Neural progenitor cell (in vitro differentiated cells): ENCODE results near the gene CNN2.

Experiments
- EZH2phosphoT487 ChIP-seq: fragments of 200-600 bp; sonication (generic); IDR thresholded peaks from 2 replicates; pipeline ENCODE4 v1.6.1; 2017; ENCODE audit warnings: antibody characterized with exemption
- TF ChIP-seq, protein P1 (sequence below): fragments of 200-600 bp; sonication (generic); IDR thresholded peaks from 2 replicates; pipeline ENCODE4 v1.5.1; 2017; ENCODE audit warnings: antibody characterized with exemption, mild to moderate bottlenecking

DNA sequence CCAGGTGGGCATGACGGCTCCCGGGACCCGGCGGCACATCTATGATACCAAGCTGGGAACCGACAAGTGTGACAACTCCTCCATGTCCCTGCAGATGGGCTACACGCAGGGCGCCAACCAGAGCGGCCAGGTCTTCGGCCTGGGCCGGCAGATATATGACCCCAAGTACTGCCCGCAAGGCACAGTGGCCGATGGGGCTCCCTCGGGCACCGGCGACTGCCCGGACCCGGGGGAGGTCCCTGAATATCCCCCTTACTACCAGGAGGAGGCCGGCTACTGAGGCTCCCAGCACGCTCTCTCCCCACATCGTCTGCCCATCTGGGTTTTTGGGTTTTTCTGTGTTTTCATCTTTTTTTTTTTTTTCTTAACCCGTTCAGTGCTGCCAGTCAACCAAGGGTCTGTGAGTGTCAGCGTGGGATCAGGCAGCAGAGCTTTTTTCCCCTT lies 11.2 kb downstream of the CNN2 start:
- TF ChIP-seq, protein P1, sequence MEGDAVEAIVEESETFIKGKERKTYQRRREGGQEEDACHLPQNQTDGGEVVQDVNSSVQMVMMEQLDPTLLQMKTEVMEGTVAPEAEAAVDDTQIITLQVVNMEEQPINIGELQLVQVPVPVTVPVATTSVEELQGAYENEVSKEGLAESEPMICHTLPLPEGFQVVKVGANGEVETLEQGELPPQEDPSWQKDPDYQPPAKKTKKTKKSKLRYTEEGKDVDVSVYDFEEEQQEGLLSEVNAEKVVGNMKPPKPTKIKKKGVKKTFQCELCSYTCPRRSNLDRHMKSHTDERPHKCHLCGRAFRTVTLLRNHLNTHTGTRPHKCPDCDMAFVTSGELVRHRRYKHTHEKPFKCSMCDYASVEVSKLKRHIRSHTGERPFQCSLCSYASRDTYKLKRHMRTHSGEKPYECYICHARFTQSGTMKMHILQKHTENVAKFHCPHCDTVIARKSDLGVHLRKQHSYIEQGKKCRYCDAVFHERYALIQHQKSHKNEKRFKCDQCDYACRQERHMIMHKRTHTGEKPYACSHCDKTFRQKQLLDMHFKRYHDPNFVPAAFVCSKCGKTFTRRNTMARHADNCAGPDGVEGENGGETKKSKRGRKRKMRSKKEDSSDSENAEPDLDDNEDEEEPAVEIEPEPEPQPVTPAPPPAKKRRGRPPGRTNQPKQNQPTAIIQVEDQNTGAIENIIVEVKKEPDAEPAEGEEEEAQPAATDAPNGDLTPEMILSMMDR: no peak
- no peak for TF ChIP-seq EZH2phosphoT487
